Amygdala (tissue), 56 donors: ENCODE results near the gene REX1BD.
"Not testable (repeated sequence)": the region's sequence is repeated elsewhere in the genome, so short reads cannot be mapped to it uniquely, and the experiment has no call there.

Experiments used
- DNase-seq, 56 donors: peaks; one replicate each; lab custom pipeline; 2025; lab: John Stamatoyannopoulos, UW

Gene REX1BD

GRCh38 chr19:18599485-18599884 is 10.9 kb downstream of the REX1BD start:
- DNase-seq: no peak

GRCh38 chr19:18600692-18601397 is 12.2 kb downstream of the REX1BD start:
- DNase-seq: not testable (repeated sequence)

GRCh38 chr19:18601875-18602274 is 13.3 kb downstream of the REX1BD start:
- no peak for DNase-seq

- DNase-seq: no peak
These were observed 14.8 kb downstream of the REX1BD start for GRCh38 chr19:18603255-18603957.

GRCh38 chr19:18603958-18604819 is 15.6 kb downstream of the REX1BD start:
- no peak for DNase-seq

GRCh38 chr19:18604820-18605159 is 16.2 kb downstream of the REX1BD start:
- no peak for DNase-seq

GRCh38 chr19:18605196-18605545 is 16.6 kb downstream of the REX1BD start:
- DNase-seq: no peak

- DNase-seq: no peak
These were observed 17.1 kb downstream of the REX1BD start for GRCh38 chr19:18605546-18606280.

- no peak for DNase-seq
These were observed 18.0 kb downstream of the REX1BD start, which contains the start of gene CRLF1 for GRCh38 chr19:18606281-18607225. Gene CRLF1, minus strand, starts transcription at chr19:18606799. Its CDS starts 143 bp downstream, at chr19:18606656.

- no peak for DNase-seq
These were observed 18.9 kb downstream of the REX1BD start for GRCh38 chr19:18607226-18608101.

- DNase-seq: no peak
These were observed 19.7 kb downstream of the REX1BD start for GRCh38 chr19:18608102-18608804.

- no peak for DNase-seq
These were observed 20.5 kb downstream of the REX1BD start for GRCh38 chr19:18608805-18609716.

GRCh38 chr19:18609717-18610051 is 21.1 kb downstream of the REX1BD start:
- no peak for DNase-seq

- no peak for DNase-seq
These were observed 21.6 kb downstream of the REX1BD start for GRCh38 chr19:18610245-18610555.

- DNase-seq: no peak
These were observed 22.1 kb downstream of the REX1BD start for GRCh38 chr19:18610556-18611326.

GRCh38 chr19:18611327-18612050 is 22.9 kb downstream of the REX1BD start:
- DNase-seq: no peak
